OCI-LY7 (cell line): Measurements from ENCODE around the gene KCNQ5. TPM values are rescaled to one million over a fixed set of nuclear protein-coding genes. Genes with fewer than 3 reads are reported as not detected.

Experiments used
- BruUV-seq: library from RNA; stranded (reverse); fragments of 400-500 nt; replicated peaks from 2 replicates; lab custom pipeline; 2021; lab: Mats Ljungman, UMichigan
- CTCF ChIA-PET: fragments of 300-600 bp; sonication (Branson Sonifier 250); formaldehyde crosslinking; loops from one replicate; lab custom pipeline; 2022; ENCODE audit warnings: antibody characterized with exemption; ENCODE audit not compliant: unreplicated experiment; lab: Charles Lee
- POLR2A ChIA-PET: fragments of 300-600 bp; sonication (Branson Sonifier 250); formaldehyde crosslinking; loops from one replicate; lab custom pipeline; 2022; ENCODE audit warnings: antibody characterized with exemption; lab: Charles Lee
- DNase-seq: peaks from one replicate; pipeline ENCODE4 v3.0.0-alpha.2; 2015; ENCODE audit warnings: low spot score
- H2AFZ ChIP-seq: fragments of 200-600 bp; sonication (generic), shearing (Covaris generic); 2 replicates; pipeline ENCODE4 v1.6.1; 2014; ENCODE audit warnings: mild to moderate bottlenecking, antibody characterized with exemption, low read length, moderate library complexity
- H3K27ac ChIP-seq: fragments of 200-600 bp; sonication (generic); 2 replicates; pipeline ENCODE4 v1.5.1; 2014; ENCODE audit warnings: mixed run types, low read depth, mild to moderate bottlenecking, moderate library complexity, low read length, inconsistent platforms; ENCODE audit not compliant: poor library complexity, severe bottlenecking
- H3K36me3 ChIP-seq: fragments of 200-600 bp; sonication (generic); 2 replicates; pipeline ENCODE4 v1.6.1; 2014; ENCODE audit warnings: mild to moderate bottlenecking, antibody characterized with exemption, low read length, moderate library complexity, mixed read lengths; ENCODE audit not compliant: insufficient read depth
- H3K4me1 ChIP-seq: fragments of 200-600 bp; sonication (generic); 2 replicates; pipeline ENCODE4 v1.5.1; 2014; ENCODE audit warnings: mild to moderate bottlenecking, low read length; ENCODE audit not compliant: insufficient read depth, poor library complexity, severe bottlenecking
- H3K4me2 ChIP-seq: fragments of 200-600 bp; sonication (generic); 2 replicates; pipeline ENCODE4 v1.6.1; 2014; ENCODE audit warnings: mild to moderate bottlenecking, low read length
- H3K4me3 ChIP-seq: fragments of 200-600 bp; sonication (generic); 2 replicates; pipeline ENCODE4 v1.5.1; 2014; ENCODE audit warnings: mild to moderate bottlenecking, low read depth, low read length; ENCODE audit not compliant: poor library complexity, severe bottlenecking
- H3K79me2 ChIP-seq: fragments of 200-600 bp; sonication (generic); 2 replicates; pipeline ENCODE4 v1.6.1; 2016; ENCODE audit warnings: low read depth, mild to moderate bottlenecking, low read length, moderate library complexity, mixed read lengths; ENCODE audit not compliant: insufficient read depth
- H3K9me2 ChIP-seq: fragments of 200-600 bp; sonication (generic); 2 replicates; pipeline ENCODE4 v1.6.1; 2016; ENCODE audit warnings: mild to moderate bottlenecking, low read length, mixed read lengths; ENCODE audit not compliant: insufficient read depth
- H3K9me3 ChIP-seq: fragments of 200-600 bp; sonication (generic); 2 replicates; pipeline ENCODE4 v1.6.1; 2014; ENCODE audit warnings: mild to moderate bottlenecking, mixed run types, low read length, mixed read lengths
- H4K20me1 ChIP-seq: fragments of 200-600 bp; sonication (generic); 2 replicates; pipeline ENCODE4 v1.6.1; 2014; ENCODE audit warnings: mild to moderate bottlenecking, antibody characterized with exemption, low read length, moderate library complexity, mixed read lengths; ENCODE audit not compliant: insufficient read depth
- CTCF ChIP-seq: fragments of 200-600 bp; sonication (generic); conservative IDR thresholded peaks from 2 replicates; pipeline ENCODE4 v1.5.1; 2014; ENCODE audit warnings: mild to moderate bottlenecking, antibody characterized with exemption, low read length, moderate library complexity, mixed read lengths
- EZH2phosphoT487 ChIP-seq: fragments of 200-600 bp; sonication (generic); IDR thresholded peaks from 2 replicates; pipeline ENCODE4 v1.6.1; 2018; ENCODE audit warnings: low read depth, borderline replicate concordance, mild to moderate bottlenecking, mixed run types, antibody characterized with exemption, low read length, moderate library complexity, mixed read lengths
- intact Hi-C: fragments of 100-400 bp; cut with micrococcal nuclease; formaldehyde crosslinking; loops from one replicate; pipeline ENCODE4 v1.10.0; 2022; ENCODE audit not compliant: unreplicated experiment
- total RNA-seq, 2 experiments: library from RNA; depleted of rRNA in 1 of 2; stranded (reverse); fragments of >200 nt in 1 of 2; shearing (Covaris generic) in 1 of 2; gene quantifications; 2 replicates each; pipeline ENCODE4 v1.2.3, GENCODE V29; 2014 to 2022

The KCNQ5 gene
- total RNA-seq, 2 experiments from 2014 or later: 26.1 to 29.7 TPM

GRCh38 chr6:73028893-73029450, 407.1 kb downstream of the KCNQ5 start:
- no peak overlapping the region for H3K4me3 ChIP-seq
- TF ChIP-seq EZH2phosphoT487 (no peak), CTCF (no peak)
- ChIA-PET CTCF (no interaction called here), POLR2A (no interaction called here)
- BruUV-seq: no TSS peak
- no peaks in the 10 kb centered on the region for H3K36me3 ChIP-seq
- no peaks in the 10 kb centered on the region for H3K9me3 ChIP-seq
- no peaks in the 10 kb centered on the region for H4K20me1 ChIP-seq
- H3K4me2 ChIP-seq: no peak overlapping the region
- H3K4me1 ChIP-seq: no peaks in the 10 kb centered on the region
- no peak for DNase-seq
- no peaks in the 10 kb centered on the region for H3K79me2 ChIP-seq
- H2AFZ ChIP-seq: no peak overlapping the region
- no peaks in the 10 kb centered on the region for H3K9me2 ChIP-seq
- H3K27ac ChIP-seq: no peak overlapping the region
- intact Hi-C loops: no loop called here

- no peak for TF ChIP-seq CTCF
- TF ChIP-seq EZH2phosphoT487: no peak
- Histone ChIP-seq H2AFZ (no peak overlapping the region), H3K27ac (no peak overlapping the region), H3K4me2 (no peak overlapping the region), H3K4me3 (no peak overlapping the region), H3K9me3 (no peaks in the 10 kb centered on the region), H4K20me1 (no peaks in the 10 kb centered on the region), H3K4me1 (no peaks in the 10 kb centered on the region), H3K36me3 (no peaks in the 10 kb centered on the region), H3K9me2 (no peaks in the 10 kb centered on the region), H3K79me2 (no peaks in the 10 kb centered on the region)
- ChIA-PET POLR2A (no interaction called here), CTCF (no interaction called here)
- no TSS peak for BruUV-seq
- DNase-seq: no peak
- intact Hi-C loops: no loop called here
These were observed 408.4 kb downstream of the KCNQ5 start for GRCh38 chr6:73030257-73030656.

- Histone ChIP-seq H3K79me2 (no peaks in the 10 kb centered on the region), H4K20me1 (no peaks in the 10 kb centered on the region), H3K4me1 (no peaks in the 10 kb centered on the region), H3K9me2 (no peaks in the 10 kb centered on the region), H3K4me2 (no peak overlapping the region), H3K27ac (no peak overlapping the region), H3K9me3 (no peaks in the 10 kb centered on the region), H3K4me3 (no peak overlapping the region), H3K36me3 (no peaks in the 10 kb centered on the region), H2AFZ (no peak overlapping the region)
- intact Hi-C loops: no loop called here
- TF ChIP-seq EZH2phosphoT487 (no peak), CTCF (no peak)
- POLR2A ChIA-PET: interaction anchor here (0.6 to 1.5 kb wide), 2 partner anchors 10 to 11 kb away, joined by 3 to 5 read pairs; no protein-coding TSS in a partner anchor
- no peak for DNase-seq
- no TSS peak for BruUV-seq
- CTCF ChIA-PET: no interaction called here
These were observed 409.2 kb downstream of the KCNQ5 start for GRCh38 chr6:73030791-73031782.
